Measurements from ENCODE around the gene SNN. TPM values are rescaled to one million over a fixed set of nuclear protein-coding genes. Genes with fewer than 3 reads are reported as not detected.

SNN gene
- total RNA-seq, 1 experiment from 2014 or later = 15.6 TPM

- ATAC-seq (no peak), DNase-seq (ENCODE audit: low read depth, low spot score) (no peak)
- in situ Hi-C loops (cut with HindIII; ENCODE audit: low pct_unique_long_range_greater_than_20kb, low sequenced_read_pairs) (no loop called here), intact Hi-C loops (cut with micrococcal nuclease; ENCODE audit: unreplicated experiment) (no loop called here)
- Histone ChIP-seq H3K4me3 (ENCODE audit: low read depth in 2 of 2, low read length in 2 of 2) (no peak overlapping the region), H3K36me3 (ENCODE audit: control insufficient read depth, insufficient read depth, low read length) (no peaks in the 10 kb centered on the region; the same call in 1 of the 2 replicates), H3K4me1 (ENCODE audit: control insufficient read depth, insufficient read depth, low read length) (peaks cover 9% of the 10 kb centered on the region), H3K27me3 (ENCODE audit: control insufficient read depth, insufficient read depth, low read length) (no peaks in the 10 kb centered on the region), H3K9me3 (ENCODE audit: control insufficient read depth, insufficient read depth, low read depth, low read length) (no peaks in the 10 kb centered on the region), H3K27ac (ENCODE audit: low read length) (no peak overlapping the region)
- POLR2A ChIA-PET = no interaction called here
- no peak for TF ChIP-seq TCF7L2 (IDR thresholded peaks at IDR 0.05; ENCODE audit: low read depth, low read length)
- TF ChIP-seq SIN3A (IDR thresholded peaks at IDR 0.05; ENCODE audit: borderline replicate concordance, insufficient read depth, low read depth, low read length) = no peak
- no peak for TF ChIP-seq POLR2AphosphoS5 (IDR thresholded peaks at IDR 0.05; ENCODE audit: low read depth, low read length)
- no peak for TF ChIP-seq REST (IDR thresholded peaks at IDR 0.05; ENCODE audit: insufficient read depth in 1 of 2, low read depth in 2 of 2, low read length in 1 of 2)
- no peak for TF ChIP-seq CTCF (IDR thresholded peaks at IDR 0.05)
- BruUV-seq (replicated peaks) = no TSS peak
- CTCF ChIA-PET = no interaction called here
Observed at GRCh38 chr16:11679941-11680911, 12.0 kb downstream of the SNN start.

DNA sequence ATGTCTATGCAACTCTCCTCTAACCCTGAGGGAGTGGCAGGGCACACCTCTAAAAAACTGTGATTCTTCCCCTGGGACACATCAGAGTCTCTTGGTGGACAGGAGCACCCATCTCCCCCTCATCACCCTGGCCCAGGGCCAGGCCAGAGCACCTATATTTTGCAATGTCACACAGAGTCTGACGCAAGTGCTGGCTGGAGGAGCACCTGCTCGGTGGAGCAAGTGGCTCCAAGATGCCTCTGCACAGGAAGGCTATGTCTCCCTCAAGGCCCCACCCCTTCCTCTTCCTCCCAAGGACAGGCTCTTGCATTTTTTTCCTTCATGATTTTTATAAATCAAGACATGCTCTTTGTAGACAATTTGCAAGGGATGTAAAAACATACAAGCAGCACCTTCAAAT, 13.3 kb downstream of the SNN start:
- DNase-seq (ENCODE audit: low read depth, low spot score) (no peak), ATAC-seq (no peak)
- peaks cover 2% of the 10 kb centered on the region for H3K36me3 ChIP-seq (ENCODE audit: control insufficient read depth, insufficient read depth, low read length)
- CTCF ChIA-PET = no interaction called here
- BruUV-seq (replicated peaks) = no TSS peak
- no peak overlapping the region for H3K27ac ChIP-seq (ENCODE audit: low read length)
- no peak for TF ChIP-seq SIN3A (IDR thresholded peaks at IDR 0.05; ENCODE audit: borderline replicate concordance, insufficient read depth, low read depth, low read length)
- TF ChIP-seq POLR2AphosphoS5 (IDR thresholded peaks at IDR 0.05; ENCODE audit: low read depth, low read length) = no peak
- no peak for TF ChIP-seq CTCF (IDR thresholded peaks at IDR 0.05)
- TF ChIP-seq REST (IDR thresholded peaks at IDR 0.05; ENCODE audit: insufficient read depth in 1 of 2, low read depth in 2 of 2, low read length in 1 of 2) = no peak
- no peak for TF ChIP-seq TCF7L2 (IDR thresholded peaks at IDR 0.05; ENCODE audit: low read depth, low read length)
- H3K9me3 ChIP-seq (ENCODE audit: control insufficient read depth, insufficient read depth, low read depth, low read length) = no peaks in the 10 kb centered on the region
- intact Hi-C loops (cut with micrococcal nuclease; ENCODE audit: unreplicated experiment) = no loop called here
- in situ Hi-C loops (cut with HindIII; ENCODE audit: low pct_unique_long_range_greater_than_20kb, low sequenced_read_pairs) = no loop called here
- no peaks in the 10 kb centered on the region for H3K27me3 ChIP-seq (ENCODE audit: control insufficient read depth, insufficient read depth, low read length)
- no peaks in the 10 kb centered on the region; the same call in 1 of the 2 replicates for H3K4me1 ChIP-seq (ENCODE audit: control insufficient read depth, insufficient read depth, low read length)
- H3K4me3 ChIP-seq (ENCODE audit: low read depth in 2 of 2, low read length in 2 of 2) = no peak overlapping the region
- POLR2A ChIA-PET = no interaction called here
